Gastrocnemius medialis (tissue), 4 donors: ENCODE measurements around the gene EPHB2. TPM values are rescaled to one million over a fixed set of nuclear protein-coding genes. Genes with fewer than 3 reads are reported as not detected.

Source experiments
- ATAC-seq, 2 donors: fragments of 150-250 bp; one replicate each; pipeline ENCODE4 v1.9.1; 2016
- DNase-seq, 2 donors: peaks; one replicate each; pipeline ENCODE4 v3.0.0-alpha.2; 2019
- H3K27ac ChIP-seq, 4 donors: fragments of 200-600 bp; sonication (generic); 1 replicate in 1 of 4; 2 replicates in 3 of 4; pipeline ENCODE4 v1.5.1; 2016 to 2018; ENCODE audit warnings: mild to moderate bottlenecking in 2 of 4, moderate library complexity in 1 of 4
- H3K27me3 ChIP-seq, 3 donors: fragments of 200-600 bp; sonication (generic) in 2 of 3; 1 replicate in 1 of 3; 2 replicates in 2 of 3; pipeline versions ENCODE4 v1.5.1 to v1.6.0; 2016 to 2019; ENCODE audit warnings: mild to moderate bottlenecking in 1 of 3, moderate library complexity in 1 of 3
- H3K36me3 ChIP-seq, 2 donors: fragments of 200-600 bp; sonication (generic) in 1 of 2; one replicate each; pipeline ENCODE4 v1.5.1; 2017 to 2018
- H3K4me1 ChIP-seq, 2 donors: fragments of 200-600 bp; sonication (generic) in 1 of 2; one replicate each; pipeline ENCODE4 v1.5.1; 2016 to 2017; ENCODE audit warnings: mild to moderate bottlenecking in 2 of 2
- H3K4me3 ChIP-seq, 4 donors: fragments of 200-600 bp; sonication (generic) in 3 of 4; 1 replicate in 1 of 4; 2 replicates in 3 of 4; pipeline ENCODE4 v1.5.1; 2016 to 2019; ENCODE audit warnings: mild to moderate bottlenecking in 2 of 4
- H3K9me3 ChIP-seq, 3 donors: fragments of 200-600 bp; sonication (generic) in 2 of 3; 1 replicate in 1 of 3; 2 replicates in 2 of 3; pipeline ENCODE4 v1.5.1; 2016 to 2019
- CTCF ChIP-seq, 5 experiments: fragments of 450-650 bp in 3 of 5; fragments of 200-600 bp in 2 of 5; sonication (generic) in 2 of 5; IDR thresholded peaks in 4 of 5; conservative IDR thresholded peaks in 1 of 5; 1 replicate in 4 of 5; 2 replicates in 1 of 5; pipeline ENCODE4 v1.5.1; 2016 to 2019; ENCODE audit warnings: antibody characterized with exemption in 5 of 5, mild to moderate bottlenecking in 3 of 5, moderate library complexity in 3 of 5
- POLR2A ChIP-seq, 2 donors: fragments of 450-650 bp; IDR thresholded peaks; one replicate each; pipeline ENCODE4 v1.6.1; 2017; ENCODE audit warnings: antibody characterized with exemption in 2 of 2, mild to moderate bottlenecking in 2 of 2, moderate library complexity in 2 of 2
- in situ Hi-C, 4 donors: fragments of 200-750 bp; cut with MboI; loops; one replicate each; pipeline versions ENCODE4 v1.15.0 to v1.8.0; 2017; ENCODE audit warnings: low sequenced_read_pairs in 4 of 4
- intact Hi-C: fragments of 100-400 bp; cut with DNase I; formaldehyde crosslinking; loops from one replicate; pipeline ENCODE4 v1.15.1; 2023; ENCODE audit warnings: low total_unique reads
- total RNA-seq, 4 donors: library from RNA; depleted of rRNA; stranded (reverse); fragments of >200 nt; gene quantifications; one replicate each; pipeline versions ENCODE4 v1.1.0 to v1.2.3, GENCODE V29; 2016

The EPHB2 gene
- total RNA-seq, 4 donors from 2014 or later, result 0.07 to 0.58 (median 0.24) TPM; not detected in 1

- H3K27ac ChIP-seq, result no peak overlapping the region
- in situ Hi-C loops, result no loop called here
- ATAC-seq, result no peak
- no peak overlapping the region for H3K4me3 ChIP-seq
- no peak for DNase-seq
- intact Hi-C loops, result no loop called here
- no peak for TF ChIP-seq CTCF (IDR thresholded peaks at IDR 0.05 in 4 of 5, conservative IDR thresholded peaks at IDR 0.05 in 1 of 5)
- no peak for TF ChIP-seq POLR2A (IDR thresholded peaks at IDR 0.05)
- no peaks in the 10 kb centered on the region for H3K36me3 ChIP-seq
- H3K9me3 ChIP-seq, result no peaks in the 10 kb centered on the region
- no peaks in the 10 kb centered on the region for H3K27me3 ChIP-seq
- H3K4me1 ChIP-seq, result no peaks in the 10 kb centered on the region
Measured at GRCh38 chr1:22864886-22865285, 154.2 kb downstream of the EPHB2 start.

- H3K27ac ChIP-seq, result no peak overlapping the region
- TF ChIP-seq POLR2A (IDR thresholded peaks at IDR 0.05) (no peak), CTCF (IDR thresholded peaks at IDR 0.05 in 4 of 5, conservative IDR thresholded peaks at IDR 0.05 in 1 of 5) (no peak)
- no peaks in the 10 kb centered on the region for H3K27me3 ChIP-seq
- no peaks in the 10 kb centered on the region for H3K9me3 ChIP-seq
- intact Hi-C loops, result no loop called here
- ATAC-seq (no peak), DNase-seq (no peak)
- in situ Hi-C loops, result no loop called here
- H3K36me3 ChIP-seq, result no peaks in the 10 kb centered on the region
- H3K4me1 ChIP-seq, result no peaks in the 10 kb centered on the region
- no peak overlapping the region for H3K4me3 ChIP-seq
Measured at GRCh38 chr1:22865736-22866135, 155.1 kb downstream of the EPHB2 start.

- TF ChIP-seq CTCF (IDR thresholded peaks at IDR 0.05 in 4 of 5, conservative IDR thresholded peaks at IDR 0.05 in 1 of 5) (no peak), POLR2A (IDR thresholded peaks at IDR 0.05) (no peak)
- intact Hi-C loops, result no loop called here
Measured at GRCh38 chr1:22866868-22867267, 156.2 kb downstream of the EPHB2 start.

GRCh38 chr1:22868331-22868730, 157.7 kb downstream of the EPHB2 start:
- in situ Hi-C loops (no loop called here), intact Hi-C loops (no loop called here)
- Histone ChIP-seq H3K4me3 (no peak overlapping the region), H3K27ac (no peak overlapping the region), H3K9me3 (no peaks in the 10 kb centered on the region), H3K4me1 (no peaks in the 10 kb centered on the region), H3K36me3 (no peaks in the 10 kb centered on the region), H3K27me3 (peaks cover 0 to 3% (median 0%) of the 10 kb centered on the region in 3 donors)
- TF ChIP-seq CTCF (IDR thresholded peaks at IDR 0.05 in 4 of 5, conservative IDR thresholded peaks at IDR 0.05 in 1 of 5) (no peak), POLR2A (IDR thresholded peaks at IDR 0.05) (no peak)
- ATAC-seq (no peak), DNase-seq (no peak)

More at GRCh38 chr1:22866868-22867267, 156.2 kb downstream of the EPHB2 start:
- no peaks in the 10 kb centered on the region for H3K4me1 ChIP-seq
- no peak overlapping the region for H3K27ac ChIP-seq
- no peaks in the 10 kb centered on the region for H3K27me3 ChIP-seq
- DNase-seq, result no peak
- no peak for ATAC-seq
- H3K9me3 ChIP-seq, result no peaks in the 10 kb centered on the region
- in situ Hi-C loops, result no loop called here
- no peaks in the 10 kb centered on the region for H3K36me3 ChIP-seq
- H3K4me3 ChIP-seq, result no peak overlapping the region

GRCh38 chr1:22869325-22869724, 158.7 kb downstream of the EPHB2 start:
- Histone ChIP-seq H3K4me3 (no peak overlapping the region), H3K36me3 (no peaks in the 10 kb centered on the region), H3K9me3 (no peaks in the 10 kb centered on the region), H3K4me1 (no peaks in the 10 kb centered on the region), H3K27ac (no peak overlapping the region), H3K27me3 (peaks cover 0 to 3% (median 0%) of the 10 kb centered on the region in 3 donors)
- no peak for ATAC-seq
- intact Hi-C loops, result no loop called here
- no peak for TF ChIP-seq POLR2A (IDR thresholded peaks at IDR 0.05)
- in situ Hi-C loops, result no loop called here
- DNase-seq, result no peak
